Spinal cord (tissue), 10 donors: Measurements from ENCODE around the gene CACNA1B. TPM values are rescaled to one million over a fixed set of nuclear protein-coding genes. Genes with fewer than 3 reads are reported as not detected.

ENCODE experiments used
- DNase-seq, 6 donors: peaks; one replicate each; pipeline versions ENCODE4 v3.0.0 to v3.0.0-alpha.2; 2013 to 2015; ENCODE audit warnings: low spot score in 6 of 6, low read depth in 4 of 6
- H3K27ac ChIP-seq: one replicate; pipeline ENCODE4 v1.5.1; 2013; ENCODE audit warnings: low read depth, low read length, control low read depth
- H3K27me3 ChIP-seq: one replicate; pipeline ENCODE4 v1.6.1; 2013; ENCODE audit warnings: low read length; ENCODE audit not compliant: control insufficient read depth, insufficient read depth
- H3K36me3 ChIP-seq: one replicate; pipeline ENCODE4 v1.6.1; 2013; ENCODE audit warnings: low read length; ENCODE audit not compliant: control insufficient read depth, insufficient read depth
- H3K4me1 ChIP-seq: one replicate; pipeline ENCODE4 v1.6.1; 2013; ENCODE audit warnings: low read length; ENCODE audit not compliant: control insufficient read depth, insufficient read depth
- H3K4me3 ChIP-seq: one replicate; pipeline ENCODE4 v1.5.1; 2013; ENCODE audit warnings: low read depth, low read length, control low read depth
- H3K9me3 ChIP-seq: one replicate; pipeline ENCODE4 v1.6.1; 2013; ENCODE audit warnings: low read length; ENCODE audit not compliant: control insufficient read depth, insufficient read depth
- WGBS: methylation state at CpG from one replicate; pipeline ENCODE4 v1.1.5; 2013; ENCODE audit warnings: missing lambda C conversion rate; ENCODE audit not compliant: insufficient coverage; 5-methylcytosine and 5-hydroxymethylcytosine counted together
- polyA plus RNA-seq, 2 donors: library from polyadenylated mRNA; unstranded; fragments of 120-200 nt; gene quantifications; one replicate each; pipeline ENCODE4 v1.2.1, GENCODE V29; 2013; ENCODE audit not compliant: insufficient read length in 2 of 2
- total RNA-seq, 2 donors: library from RNA; depleted of rRNA in 1 of 2; stranded (reverse); fragments of 120-200 nt in 1 of 2; fragments of >200 nt in 1 of 2; gene quantifications; one replicate each; pipeline versions ENCODE4 v1.2.3 to v1.2.4, GENCODE V29; 2013 to 2014
- donor health status: healthy.

Gene CACNA1B
- total and polyA plus RNA-seq, 4 donors, result 6.2 to 24.6 (median 19.6) TPM

- Histone ChIP-seq H3K4me3 (no peak overlapping the region), H3K27ac (no peak overlapping the region), H3K9me3 (no peaks in the 10 kb centered on the region), H3K36me3 (peaks cover 24% of the 10 kb centered on the region), H3K27me3 (peaks cover 19% of the 10 kb centered on the region), H3K4me1 (peaks cover 16% of the 10 kb centered on the region)
- WGBS, result 3% methylated on average over 62 of the region's 69 CpGs
- DNase-seq, result peak in 1 of 6 donors; percentile 26
Measured at GRCh38 chr9:138022756-138023393, 145.3 kb downstream of the CACNA1B start.

- 9% methylated on average over 84 of the region's 84 CpGs for WGBS
- Histone ChIP-seq H3K9me3 (no peaks in the 10 kb centered on the region), H3K27me3 (peaks cover 19% of the 10 kb centered on the region), H3K4me3 (no peak overlapping the region), H3K36me3 (peaks cover 24% of the 10 kb centered on the region), H3K27ac (no peak overlapping the region), H3K4me1 (peaks cover 16% of the 10 kb centered on the region)
- DNase-seq, result no peak
Measured at GRCh38 chr9:138023394-138024124, 146.0 kb downstream of the CACNA1B start.

DNA sequence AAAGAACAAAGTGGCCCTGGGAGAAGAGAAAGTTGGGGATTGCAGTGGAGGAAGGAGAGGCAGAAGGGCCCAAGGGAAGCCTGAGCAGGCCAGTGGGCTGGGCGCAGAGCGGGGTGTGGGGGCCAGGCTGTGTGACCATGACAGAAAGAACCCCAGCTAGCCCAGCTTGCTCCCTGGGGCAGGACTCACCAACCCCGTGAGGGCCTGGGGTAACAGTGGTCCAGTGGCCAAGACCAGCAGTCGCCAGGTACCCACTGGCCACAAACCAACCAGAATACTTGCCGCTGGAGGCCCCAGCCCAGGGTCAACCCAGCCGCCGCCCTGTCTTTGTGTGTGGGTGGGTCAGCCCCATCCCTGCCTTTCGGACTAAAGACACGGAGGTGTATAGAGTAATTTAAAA, 146.5 kb downstream of the CACNA1B start:
- WGBS, result 91% methylated on average over 5 of the region's 9 CpGs
- H3K4me1 ChIP-seq, result peaks cover 16% of the 10 kb centered on the region
- no peak for DNase-seq
- H3K27ac ChIP-seq, result no peak overlapping the region
- no peaks in the 10 kb centered on the region for H3K9me3 ChIP-seq
- H3K4me3 ChIP-seq, result no peak overlapping the region
- peaks cover 19% of the 10 kb centered on the region for H3K27me3 ChIP-seq
- H3K36me3 ChIP-seq, result peaks cover 24% of the 10 kb centered on the region

GRCh38 chr9:138024831-138025291, 147.3 kb downstream of the CACNA1B start:
- WGBS, result 97% methylated on average over 11 of the region's 11 CpGs
- DNase-seq, result no peak
- Histone ChIP-seq H3K4me3 (no peak overlapping the region), H3K9me3 (no peaks in the 10 kb centered on the region), H3K4me1 (peaks cover 16% of the 10 kb centered on the region), H3K27ac (no peak overlapping the region), H3K36me3 (peaks cover 24% of the 10 kb centered on the region), H3K27me3 (peaks cover 19% of the 10 kb centered on the region)

GRCh38 chr9:138025417-138025816, 147.8 kb downstream of the CACNA1B start:
- Histone ChIP-seq H3K27me3 (peaks cover 19% of the 10 kb centered on the region), H3K36me3 (peaks cover 24% of the 10 kb centered on the region), H3K4me1 (peaks cover 16% of the 10 kb centered on the region), H3K27ac (no peak overlapping the region), H3K4me3 (no peak overlapping the region), H3K9me3 (no peaks in the 10 kb centered on the region)
- WGBS, result 86% methylated on average over 4 of the region's 4 CpGs
- no peak for DNase-seq

- DNase-seq, result no peak
- H3K9me3 ChIP-seq, result no peaks in the 10 kb centered on the region
- WGBS, result 93% methylated on average over 7 of the region's 7 CpGs
- peaks cover 24% of the 10 kb centered on the region for H3K36me3 ChIP-seq
- H3K27ac ChIP-seq, result no peak overlapping the region
- no peak overlapping the region for H3K4me3 ChIP-seq
- H3K27me3 ChIP-seq, result peaks cover 19% of the 10 kb centered on the region
- H3K4me1 ChIP-seq, result peaks cover 16% of the 10 kb centered on the region
Measured at GRCh38 chr9:138025908-138026307, 148.3 kb downstream of the CACNA1B start.

DNA sequence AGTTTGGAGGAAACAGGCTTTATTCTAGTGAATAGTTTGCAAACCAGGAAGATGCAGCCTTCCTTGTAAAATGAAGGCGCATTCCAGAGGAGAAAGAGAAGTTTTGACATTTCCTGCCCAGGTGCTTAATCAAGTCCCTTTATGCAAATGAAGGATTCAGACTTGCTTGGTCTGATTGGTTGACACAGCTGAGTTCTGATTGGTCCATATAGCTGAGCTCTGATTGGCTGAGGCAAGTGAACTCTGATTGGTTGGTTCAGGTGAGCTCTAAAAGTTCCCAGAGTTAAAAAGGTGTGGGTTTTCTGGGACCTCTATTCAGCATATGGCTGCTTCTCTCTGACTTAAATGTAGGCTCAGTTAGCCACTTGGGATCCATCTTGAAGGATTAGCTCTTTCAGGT, 151.0 kb downstream of the CACNA1B start:
- Histone ChIP-seq H3K27me3 (peaks cover 8% of the 10 kb centered on the region), H3K9me3 (peaks cover 2% of the 10 kb centered on the region), H3K4me1 (peaks cover 5% of the 10 kb centered on the region), H3K4me3 (no peak overlapping the region), H3K27ac (no peak overlapping the region), H3K36me3 (peaks cover 16% of the 10 kb centered on the region)
- 100% methylated on average over 1 of the region's 1 CpG for WGBS
- DNase-seq, result no peak

DNA sequence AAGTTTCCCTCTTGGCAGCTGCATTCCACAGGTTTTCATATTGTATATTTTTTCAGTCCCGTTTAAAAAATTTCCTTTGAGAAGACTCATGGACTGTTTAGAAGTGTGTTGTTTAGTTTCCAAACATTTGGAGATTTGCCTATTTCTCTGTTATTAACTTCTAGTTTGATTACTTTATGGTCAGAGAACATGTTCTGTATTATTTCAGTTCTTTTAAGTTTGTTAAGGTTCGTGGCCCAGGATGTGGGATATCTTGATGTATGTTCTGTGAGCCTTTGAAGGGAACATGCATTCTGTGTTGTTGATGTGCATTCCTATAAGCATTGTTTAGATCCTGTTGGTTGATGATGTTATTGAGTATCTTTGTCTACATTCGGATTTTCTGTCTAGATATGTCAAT, 153.6 kb downstream of the CACNA1B start:
- no peak for DNase-seq
- peaks cover 2% of the 10 kb centered on the region for H3K9me3 ChIP-seq
- H3K36me3 ChIP-seq, result no peaks in the 10 kb centered on the region
- no peak overlapping the region for H3K4me3 ChIP-seq
- no peak overlapping the region for H3K27ac ChIP-seq
- H3K4me1 ChIP-seq, result no peaks in the 10 kb centered on the region
- no peaks in the 10 kb centered on the region for H3K27me3 ChIP-seq
- WGBS, result 75% methylated on average over 2 of the region's 3 CpGs

- H3K4me3 ChIP-seq, result no peak overlapping the region
- H3K4me1 ChIP-seq, result no peaks in the 10 kb centered on the region
- peaks cover 2% of the 10 kb centered on the region for H3K9me3 ChIP-seq
- H3K27ac ChIP-seq, result no peak overlapping the region
- no peak for DNase-seq
- WGBS, result 94% methylated on average over 3 of the region's 4 CpGs
- no peaks in the 10 kb centered on the region for H3K27me3 ChIP-seq
- no peaks in the 10 kb centered on the region for H3K36me3 ChIP-seq
Measured at GRCh38 chr9:138033950-138034349, 156.4 kb downstream of the CACNA1B start.

GRCh38 chr9:138037140-138037539, 159.6 kb downstream of the CACNA1B start:
- H3K9me3 ChIP-seq, result peaks cover 2% of the 10 kb centered on the region
- DNase-seq, result no peak
- no peak overlapping the region for H3K4me3 ChIP-seq
- no peak overlapping the region for H3K27ac ChIP-seq
- WGBS, result 84% methylated on average over 5 of the region's 6 CpGs
- no peaks in the 10 kb centered on the region for H3K27me3 ChIP-seq
- no peaks in the 10 kb centered on the region for H3K36me3 ChIP-seq
- H3K4me1 ChIP-seq, result no peaks in the 10 kb centered on the region
